Suprapubic skin (tissue), 4 donors: ENCODE results near the gene EPHB3. TPM values are rescaled to one million over a fixed set of nuclear protein-coding genes. Genes with fewer than 3 reads are reported as not detected.

Experiments used
- DNase-seq, 2 donors: peaks; one replicate each; pipeline ENCODE4 v3.0.0-alpha.2; 2019; ENCODE audit warnings: low spot score in 2 of 2
- H3K27ac ChIP-seq: fragments of 200-600 bp; sonication (generic); one replicate; pipeline ENCODE4 v1.5.1; 2019
- H3K27me3 ChIP-seq: fragments of 200-600 bp; sonication (generic); one replicate; pipeline ENCODE4 v1.5.1; 2019
- H3K36me3 ChIP-seq: fragments of 200-600 bp; sonication (generic); one replicate; pipeline ENCODE4 v1.5.1; 2019
- H3K4me1 ChIP-seq: fragments of 200-600 bp; sonication (generic); one replicate; pipeline ENCODE4 v1.5.1; 2019
- H3K4me3 ChIP-seq: fragments of 200-600 bp; sonication (generic); one replicate; pipeline ENCODE4 v1.5.1; 2019; ENCODE audit warnings: mild to moderate bottlenecking
- H3K9me3 ChIP-seq: fragments of 200-600 bp; sonication (generic); one replicate; pipeline ENCODE4 v1.5.1; 2019
- EP300 ChIP-seq: sonication (generic); formaldehyde crosslinking; IDR thresholded peaks from one replicate; pipeline ENCODE4 v1.6.1; 2017; ENCODE audit warnings: antibody characterized with exemption
- POLR2A ChIP-seq, 2 donors: fragments of 450-650 bp; IDR thresholded peaks; one replicate each; pipeline ENCODE4 v1.6.1; 2017; ENCODE audit warnings: antibody characterized with exemption in 2 of 2, mild to moderate bottlenecking in 2 of 2, moderate library complexity in 2 of 2
- POLR2AphosphoS5 ChIP-seq, 3 donors: sonication (generic); formaldehyde crosslinking; IDR thresholded peaks; one replicate each; pipeline ENCODE4 v1.6.1; 2017; ENCODE audit warnings: antibody characterized with exemption in 3 of 3
- WGBS: methylation state at CpG from one replicate; pipeline ENCODE4 v1.1.5; 2018; 5-methylcytosine and 5-hydroxymethylcytosine counted together
- total RNA-seq, 4 donors: library from RNA; depleted of rRNA; stranded (reverse); fragments of >200 nt; gene quantifications; one replicate each; pipeline ENCODE4 v1.1.0, GENCODE V29; 2016
- TF ChIP-seq, protein P1 (sequence below), 2 donors: fragments of 200-600 bp in 1 of 2; fragments of 450-650 bp in 1 of 2; sonication (generic) in 1 of 2; IDR thresholded peaks; one replicate each; pipeline ENCODE4 v1.5.1; 2016 to 2019; ENCODE audit warnings: antibody characterized with exemption in 2 of 2, mild to moderate bottlenecking in 1 of 2, moderate library complexity in 1 of 2

EPHB3 gene
- total RNA-seq, 4 donors from 2014 or later = 84.5 to 152 (median 108) TPM

DNA sequence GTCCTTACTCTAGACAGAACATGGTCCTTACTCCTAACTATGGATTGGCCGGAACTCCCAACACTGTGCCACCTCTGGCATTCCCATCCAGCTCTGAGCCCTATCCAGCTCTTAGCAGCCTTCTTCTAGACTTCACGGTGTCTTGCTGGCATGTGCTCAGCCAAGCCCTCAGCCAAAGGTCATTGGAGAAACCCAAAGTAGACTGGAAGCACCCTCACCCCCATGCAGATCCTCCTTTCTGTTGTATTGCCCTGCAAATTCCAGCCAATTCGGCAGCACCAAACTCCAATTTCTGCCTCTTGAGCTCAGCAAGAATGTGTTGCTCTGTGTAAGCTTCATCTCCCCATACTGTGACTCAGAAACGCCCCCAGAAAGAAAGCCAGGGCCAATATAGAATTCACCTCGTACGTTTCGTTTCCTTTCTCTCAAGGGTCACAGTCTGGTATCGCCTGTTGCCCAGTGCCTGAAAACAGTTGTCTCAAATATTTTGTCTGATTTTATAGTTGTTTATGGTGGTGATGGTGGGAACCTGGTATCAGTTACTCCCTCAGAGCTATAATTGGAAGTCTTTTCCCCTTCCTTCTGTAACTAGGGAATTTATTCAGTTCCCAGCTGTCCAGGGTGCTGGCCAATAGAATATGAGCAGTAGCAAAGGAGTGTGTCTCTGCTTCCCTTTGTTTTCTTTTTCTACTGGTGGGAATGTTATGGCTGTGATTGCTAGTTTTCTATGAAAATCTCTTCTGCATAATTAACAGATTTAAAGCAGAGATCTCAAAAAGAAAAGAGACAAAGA is 28.4 kb upstream of the EPHB3 start:
- no peaks in the 10 kb centered on the region for H3K9me3 ChIP-seq
- TF ChIP-seq POLR2A (IDR thresholded peaks at IDR 0.05) (no peak), POLR2AphosphoS5 (IDR thresholded peaks at IDR 0.05) (no peak), EP300 (no peak)
- TF ChIP-seq, protein P1, sequence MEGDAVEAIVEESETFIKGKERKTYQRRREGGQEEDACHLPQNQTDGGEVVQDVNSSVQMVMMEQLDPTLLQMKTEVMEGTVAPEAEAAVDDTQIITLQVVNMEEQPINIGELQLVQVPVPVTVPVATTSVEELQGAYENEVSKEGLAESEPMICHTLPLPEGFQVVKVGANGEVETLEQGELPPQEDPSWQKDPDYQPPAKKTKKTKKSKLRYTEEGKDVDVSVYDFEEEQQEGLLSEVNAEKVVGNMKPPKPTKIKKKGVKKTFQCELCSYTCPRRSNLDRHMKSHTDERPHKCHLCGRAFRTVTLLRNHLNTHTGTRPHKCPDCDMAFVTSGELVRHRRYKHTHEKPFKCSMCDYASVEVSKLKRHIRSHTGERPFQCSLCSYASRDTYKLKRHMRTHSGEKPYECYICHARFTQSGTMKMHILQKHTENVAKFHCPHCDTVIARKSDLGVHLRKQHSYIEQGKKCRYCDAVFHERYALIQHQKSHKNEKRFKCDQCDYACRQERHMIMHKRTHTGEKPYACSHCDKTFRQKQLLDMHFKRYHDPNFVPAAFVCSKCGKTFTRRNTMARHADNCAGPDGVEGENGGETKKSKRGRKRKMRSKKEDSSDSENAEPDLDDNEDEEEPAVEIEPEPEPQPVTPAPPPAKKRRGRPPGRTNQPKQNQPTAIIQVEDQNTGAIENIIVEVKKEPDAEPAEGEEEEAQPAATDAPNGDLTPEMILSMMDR (IDR thresholded peaks at IDR 0.05) = no peak
- 82% methylated on average over 8 of the region's 8 CpGs for WGBS
- H3K27me3 ChIP-seq = peaks cover 5% of the 10 kb centered on the region
- H3K27ac ChIP-seq = no peak overlapping the region
- peak in 1 of 2 donors; percentile 34 for DNase-seq
- no peaks in the 10 kb centered on the region for H3K4me1 ChIP-seq
- H3K36me3 ChIP-seq = no peaks in the 10 kb centered on the region
- H3K4me3 ChIP-seq = no peak overlapping the region

DNA sequence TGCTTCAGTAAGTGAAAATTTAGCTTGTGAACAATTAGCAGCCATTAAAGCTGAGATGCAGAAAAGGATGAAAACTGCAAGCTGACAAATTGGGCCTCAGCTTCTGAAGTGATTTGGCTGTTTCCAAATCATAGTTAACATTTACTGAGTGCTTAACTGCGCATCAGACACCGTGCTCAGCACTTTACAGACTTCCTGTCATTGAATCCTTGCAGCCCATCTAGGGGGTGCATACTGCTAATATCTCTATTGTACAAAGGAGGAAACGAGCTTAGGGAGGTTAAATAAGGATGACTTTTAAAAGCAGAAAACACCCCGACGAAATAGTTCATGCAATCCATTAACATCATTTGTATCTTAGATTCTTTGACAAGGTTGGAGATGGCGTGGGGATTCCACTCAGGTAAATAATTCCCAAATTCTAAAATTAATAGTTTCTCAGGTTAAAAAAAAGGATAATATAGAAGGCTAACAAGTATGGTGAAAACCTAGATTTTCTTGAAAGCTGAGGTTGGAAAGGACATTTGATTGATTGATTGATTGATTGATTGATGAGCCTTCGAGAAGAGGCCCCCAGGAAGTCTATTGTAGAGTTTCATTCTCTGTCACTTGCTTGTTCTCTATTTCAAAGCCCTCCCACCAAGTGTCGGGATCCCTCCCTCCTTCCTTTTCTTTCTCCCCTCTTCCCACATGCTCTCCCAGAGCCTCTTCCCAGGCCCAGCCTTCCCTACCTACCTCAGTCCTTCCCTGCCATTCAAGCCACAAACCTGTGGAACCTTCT is 23.5 kb upstream of the EPHB3 start:
- DNase-seq = no peak
- H3K4me1 ChIP-seq = no peaks in the 10 kb centered on the region
- no peak overlapping the region for H3K4me3 ChIP-seq
- no peak for TF ChIP-seq POLR2A (IDR thresholded peaks at IDR 0.05)
- TF ChIP-seq, protein P1 (IDR thresholded peaks at IDR 0.05) = no peak
- no peak for TF ChIP-seq POLR2AphosphoS5 (IDR thresholded peaks at IDR 0.05)
- TF ChIP-seq EP300 = no peak
- H3K27me3 ChIP-seq = peaks cover 3% of the 10 kb centered on the region
- no peak overlapping the region for H3K27ac ChIP-seq
- H3K9me3 ChIP-seq = no peaks in the 10 kb centered on the region
- no peaks in the 10 kb centered on the region for H3K36me3 ChIP-seq
- 76% methylated on average over 8 of the region's 8 CpGs for WGBS

- H3K9me3 ChIP-seq = no peaks in the 10 kb centered on the region
- peak in 1 of 2 donors; percentile 57 for DNase-seq
- 81% methylated on average over 11 of the region's 14 CpGs for WGBS
- H3K36me3 ChIP-seq = no peaks in the 10 kb centered on the region
- H3K27ac ChIP-seq = no peak overlapping the region
- no peak overlapping the region for H3K4me3 ChIP-seq
- peaks cover 2% of the 10 kb centered on the region for H3K4me1 ChIP-seq
- TF ChIP-seq POLR2A (IDR thresholded peaks at IDR 0.05) = no peak
- TF ChIP-seq POLR2AphosphoS5 (IDR thresholded peaks at IDR 0.05) = no peak
- TF ChIP-seq EP300 = no peak
- TF ChIP-seq, protein P1 (IDR thresholded peaks at IDR 0.05) = no peak
- H3K27me3 ChIP-seq = peaks cover 11% of the 10 kb centered on the region
Measured at GRCh38 chr3:184538666-184539431, 22.7 kb upstream of the EPHB3 start.

DNA sequence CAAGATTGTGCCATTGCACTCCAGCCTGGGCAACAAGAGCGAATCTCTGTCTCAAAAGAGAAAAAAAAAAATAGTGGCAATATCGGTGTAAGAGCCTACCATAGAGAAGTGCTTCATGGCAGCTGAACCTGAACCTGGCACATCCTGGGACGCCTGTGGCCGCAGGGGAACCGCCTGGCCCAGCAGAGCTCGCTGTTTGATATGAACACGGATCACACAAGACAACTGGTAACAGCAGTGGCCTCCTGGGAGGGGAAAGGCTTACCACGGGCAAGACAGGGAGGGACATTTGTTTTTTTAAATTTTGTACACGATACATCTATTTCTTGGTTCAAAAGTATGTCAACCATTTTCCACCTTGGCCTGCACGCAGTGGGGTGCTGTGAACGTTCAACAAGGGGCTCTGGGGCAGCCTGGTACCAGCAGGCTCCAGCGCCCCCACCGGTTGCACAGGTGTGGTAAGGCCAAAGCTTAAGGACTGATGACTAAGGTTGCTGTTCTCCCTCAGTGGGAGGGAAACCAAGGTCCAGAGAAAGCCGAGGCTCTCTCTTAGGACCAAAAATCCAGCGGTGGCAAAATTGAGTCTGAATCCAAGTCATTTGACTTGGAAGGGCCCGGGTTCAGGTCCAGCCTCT is 21.7 kb upstream of the EPHB3 start:
- 85% methylated on average over 16 of the region's 16 CpGs for WGBS
- Histone ChIP-seq H3K4me3 (no peak overlapping the region), H3K36me3 (no peaks in the 10 kb centered on the region), H3K27me3 (peaks cover 12% of the 10 kb centered on the region), H3K9me3 (no peaks in the 10 kb centered on the region), H3K27ac (no peak overlapping the region), H3K4me1 (peaks cover 5% of the 10 kb centered on the region)
- TF ChIP-seq EP300 = no peak
- TF ChIP-seq POLR2AphosphoS5 (IDR thresholded peaks at IDR 0.05) = no peak
- no peak for TF ChIP-seq POLR2A (IDR thresholded peaks at IDR 0.05)
- TF ChIP-seq, protein P1 (IDR thresholded peaks at IDR 0.05) = no peak
- peak in 1 of 2 donors; percentile 61 for DNase-seq
